Heart left ventricle (tissue), 16 donors: Measurements from ENCODE around the gene GRIP1. TPM values are rescaled to one million over a fixed set of nuclear protein-coding genes. Genes with fewer than 3 reads are reported as not detected.
A peak's percentile ranks its signal among the peaks of the same experiment; 100 is the strongest.

Source experiments
- ATAC-seq, 4 donors: fragments of 200-7000 bp; cut with Tn5 transposase; one replicate each; pipeline ENCODE4 v1.9.1; 2020 to 2022; ENCODE audit warnings: moderate library complexity in 4 of 4, mild to moderate bottlenecking in 3 of 4, moderate number of reproducible peaks in 1 of 4
- DNase-seq, 5 donors: peaks; one replicate each; pipeline ENCODE4 v3.0.0-alpha.2; 2020
- H3K27ac ChIP-seq, 12 donors: fragments of 200-600 bp; sonication (generic) in 4 of 12; one replicate each; pipeline versions ENCODE4 v1.5.0 to v1.8.0; 2016 to 2022; ENCODE audit warnings: mild to moderate bottlenecking in 2 of 12
- H3K27me3 ChIP-seq, 9 donors: fragments of 200-600 bp; sonication (generic) in 2 of 9; one replicate each; pipeline versions ENCODE4 v1.5.1 to v1.8.0; 2016 to 2022; ENCODE audit warnings: mild to moderate bottlenecking in 3 of 9
- H3K36me3 ChIP-seq, 9 donors: fragments of 200-600 bp; sonication (generic) in 2 of 9; one replicate each; pipeline versions ENCODE4 v1.5.0 to v1.8.0; 2018 to 2022; ENCODE audit warnings: mild to moderate bottlenecking in 2 of 9
- H3K4me1 ChIP-seq, 12 donors: fragments of 200-600 bp; sonication (generic) in 4 of 12; one replicate each; pipeline versions ENCODE4 v1.5.0 to v1.8.0; 2016 to 2022; ENCODE audit warnings: mild to moderate bottlenecking in 3 of 12
- H3K4me3 ChIP-seq, 12 donors: fragments of 200-600 bp; sonication (generic) in 4 of 12; one replicate each; pipeline versions ENCODE4 v1.5.0 to v1.8.0; 2017 to 2022; ENCODE audit warnings: mild to moderate bottlenecking in 9 of 12, moderate library complexity in 4 of 12
- H3K9me3 ChIP-seq, 12 donors: fragments of 200-600 bp; sonication (generic) in 4 of 12; one replicate each; pipeline versions ENCODE4 v1.5.0 to v1.8.0; 2016 to 2022; ENCODE audit warnings: mild to moderate bottlenecking in 1 of 12
- POLR2A ChIP-seq, 2 donors: fragments of 450-650 bp; IDR thresholded peaks; one replicate each; pipeline ENCODE4 v1.6.1; 2017; ENCODE audit warnings: antibody characterized with exemption in 2 of 2, mild to moderate bottlenecking in 2 of 2, moderate library complexity in 2 of 2
- WGBS, 4 donors: extraction: QIAGEN DNeasy Blood & Tissue Kit in 2 of 4; methylation state at CpG; one replicate each; pipeline versions ENCODE4 v1.1.5 to v1.1.7; 2013 to 2018; 5-methylcytosine and 5-hydroxymethylcytosine counted together
- intact Hi-C, 10 donors: fragments of 100-400 bp; cut with DNase I; formaldehyde crosslinking; loops; one replicate each; pipeline versions ENCODE4 v1.11.1 to v1.14.2; 2022
- long read RNA-seq, 3 donors: library from polyadenylated mRNA; unstranded; transcript quantifications; one replicate each; pipeline ENCODE4 v2.0.0, GENCODE V29; 2020 to 2021
- polyA plus RNA-seq, 2 donors: library from polyadenylated mRNA; stranded (reverse); fragments of 200-250 nt; gene quantifications; one replicate each; pipeline ENCODE4 v1.2.3, GENCODE V29; 2013
- total RNA-seq, 9 donors: library from RNA; depleted of rRNA in 2 of 9; stranded (reverse); fragments of >200 nt in 2 of 9; fragmentation: NEBNext Ultra II Directional in 3 of 9; extraction: Animal tissue kit (Norgen Biotek cat#: 25700) in 3 of 9; gene quantifications; one replicate each; pipeline versions ENCODE4 v1.1.0 to v1.2.4, GENCODE V29; 2016 to 2023
- TF ChIP-seq, protein P1 (sequence below), 12 donors: fragments of 200-600 bp; sonication (generic) in 4 of 12; IDR thresholded peaks; one replicate each; pipeline versions ENCODE4 v1.5.0 to v1.8.0; 2018 to 2022; ENCODE audit warnings: antibody characterized with exemption in 12 of 12, mild to moderate bottlenecking in 5 of 12
- donor health status: ischemic (EF 13 %, LVEDD 7.1; RV severe dilation, severe dysfunction).
- donor health status: healthy with polysubstance abuse.
- donor health status: DM: no; HTN: yes; CAD: no.
- donor health status: DM: no; HTN: no; CAD: no.
- donor health status: ischemic (EF 25% LVEDD 6.9; RV normal size, moderate dysfunction).
- donor health status: ischemic (EF 25% LVEDD 5.7; RV mildly dilated, moderate dysfunction).
- donor health status: healthy.
- donor health status: DM: yes; HTN: yes; CAD: no.
- donor health status: ischemic (EF 35%, LVEDD 5.7; RV mildly dilated, moderate dysfunction).
- donor health status: nonischemic (EF 11% LVEDD 7.7; RV severe dilation, severe dysfunction).
- donor health status: DM: yes; HTN: yes; CAD: no.
- donor health status: PGD.
- donor health status: ischemic (EF 29% LVEDD 5.4; RV normal size, mild dysfunction).
- donor health status: nonischemic (EF 23%, LVEDD 6.1; RV moderate dilation, normal function).

The GRIP1 gene, protein sequence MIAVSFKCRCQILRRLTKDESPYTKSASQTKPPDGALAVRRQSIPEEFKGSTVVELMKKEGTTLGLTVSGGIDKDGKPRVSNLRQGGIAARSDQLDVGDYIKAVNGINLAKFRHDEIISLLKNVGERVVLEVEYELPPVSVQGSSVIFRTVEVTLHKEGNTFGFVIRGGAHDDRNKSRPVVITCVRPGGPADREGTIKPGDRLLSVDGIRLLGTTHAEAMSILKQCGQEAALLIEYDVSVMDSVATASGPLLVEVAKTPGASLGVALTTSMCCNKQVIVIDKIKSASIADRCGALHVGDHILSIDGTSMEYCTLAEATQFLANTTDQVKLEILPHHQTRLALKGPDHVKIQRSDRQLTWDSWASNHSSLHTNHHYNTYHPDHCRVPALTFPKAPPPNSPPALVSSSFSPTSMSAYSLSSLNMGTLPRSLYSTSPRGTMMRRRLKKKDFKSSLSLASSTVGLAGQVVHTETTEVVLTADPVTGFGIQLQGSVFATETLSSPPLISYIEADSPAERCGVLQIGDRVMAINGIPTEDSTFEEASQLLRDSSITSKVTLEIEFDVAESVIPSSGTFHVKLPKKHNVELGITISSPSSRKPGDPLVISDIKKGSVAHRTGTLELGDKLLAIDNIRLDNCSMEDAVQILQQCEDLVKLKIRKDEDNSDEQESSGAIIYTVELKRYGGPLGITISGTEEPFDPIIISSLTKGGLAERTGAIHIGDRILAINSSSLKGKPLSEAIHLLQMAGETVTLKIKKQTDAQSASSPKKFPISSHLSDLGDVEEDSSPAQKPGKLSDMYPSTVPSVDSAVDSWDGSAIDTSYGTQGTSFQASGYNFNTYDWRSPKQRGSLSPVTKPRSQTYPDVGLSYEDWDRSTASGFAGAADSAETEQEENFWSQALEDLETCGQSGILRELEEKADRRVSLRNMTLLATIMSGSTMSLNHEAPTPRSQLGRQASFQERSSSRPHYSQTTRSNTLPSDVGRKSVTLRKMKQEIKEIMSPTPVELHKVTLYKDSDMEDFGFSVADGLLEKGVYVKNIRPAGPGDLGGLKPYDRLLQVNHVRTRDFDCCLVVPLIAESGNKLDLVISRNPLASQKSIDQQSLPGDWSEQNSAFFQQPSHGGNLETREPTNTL
- total RNA-seq: 1 to 10 TPM in 7 of 9 donors, under 1 TPM in 2; 0.44 to 8.4 (median 2.0) TPM
- under 1 TPM; 0.30 to 0.54 TPM for polyA plus RNA-seq
- long read RNA-seq, donor 1, partial matches to known transcripts: 0 of 2 reads
- long read RNA-seq, donor 1, other reads (novel, unspliced or antisense): 2 of 2 reads
- long read RNA-seq, donor 2: 0 reads
- long read RNA-seq, donor 3, partial matches to known transcripts: 4 of 5 reads
- long read RNA-seq, donor 3, other reads (novel, unspliced or antisense): 1 of 5 reads

GRCh38 chr12:66678338-66679275 lies at the start of gene GRIP1:
GRIP1 (minus strand) TSS chr12:66679076; CDS start chr12:66678904, 172 bp downstream.
- H3K27me3 ChIP-seq: peaks cover 0 to 25% (median 0%) of the 10 kb centered on the region in 9 donors
- ATAC-seq (peak in 1 of 4 donors; percentile 34), DNase-seq (no peak)
- 56 to 70% (median 61%) methylated on average over 16 of the region's 16 CpGs for WGBS, 4 donors
- H3K27ac ChIP-seq: no peak within 1 kb of the TSS
- no peaks in the 10 kb centered on the region for H3K36me3 ChIP-seq
- TF ChIP-seq, protein P1, sequence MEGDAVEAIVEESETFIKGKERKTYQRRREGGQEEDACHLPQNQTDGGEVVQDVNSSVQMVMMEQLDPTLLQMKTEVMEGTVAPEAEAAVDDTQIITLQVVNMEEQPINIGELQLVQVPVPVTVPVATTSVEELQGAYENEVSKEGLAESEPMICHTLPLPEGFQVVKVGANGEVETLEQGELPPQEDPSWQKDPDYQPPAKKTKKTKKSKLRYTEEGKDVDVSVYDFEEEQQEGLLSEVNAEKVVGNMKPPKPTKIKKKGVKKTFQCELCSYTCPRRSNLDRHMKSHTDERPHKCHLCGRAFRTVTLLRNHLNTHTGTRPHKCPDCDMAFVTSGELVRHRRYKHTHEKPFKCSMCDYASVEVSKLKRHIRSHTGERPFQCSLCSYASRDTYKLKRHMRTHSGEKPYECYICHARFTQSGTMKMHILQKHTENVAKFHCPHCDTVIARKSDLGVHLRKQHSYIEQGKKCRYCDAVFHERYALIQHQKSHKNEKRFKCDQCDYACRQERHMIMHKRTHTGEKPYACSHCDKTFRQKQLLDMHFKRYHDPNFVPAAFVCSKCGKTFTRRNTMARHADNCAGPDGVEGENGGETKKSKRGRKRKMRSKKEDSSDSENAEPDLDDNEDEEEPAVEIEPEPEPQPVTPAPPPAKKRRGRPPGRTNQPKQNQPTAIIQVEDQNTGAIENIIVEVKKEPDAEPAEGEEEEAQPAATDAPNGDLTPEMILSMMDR (IDR thresholded peaks at IDR 0.05): no peak
- TF ChIP-seq POLR2A (IDR thresholded peaks at IDR 0.05): no peak
- peaks cover 0 to 4% (median 0%) of the 10 kb centered on the region in 12 donors for H3K4me1 ChIP-seq
- intact Hi-C loops: no loop called here
- no peaks in the 10 kb centered on the region for H3K9me3 ChIP-seq
- H3K4me3 ChIP-seq: peak within 1 kb of the TSS in 6 of 12 donors; percentile 7 to 25 (median 16)

DNA sequence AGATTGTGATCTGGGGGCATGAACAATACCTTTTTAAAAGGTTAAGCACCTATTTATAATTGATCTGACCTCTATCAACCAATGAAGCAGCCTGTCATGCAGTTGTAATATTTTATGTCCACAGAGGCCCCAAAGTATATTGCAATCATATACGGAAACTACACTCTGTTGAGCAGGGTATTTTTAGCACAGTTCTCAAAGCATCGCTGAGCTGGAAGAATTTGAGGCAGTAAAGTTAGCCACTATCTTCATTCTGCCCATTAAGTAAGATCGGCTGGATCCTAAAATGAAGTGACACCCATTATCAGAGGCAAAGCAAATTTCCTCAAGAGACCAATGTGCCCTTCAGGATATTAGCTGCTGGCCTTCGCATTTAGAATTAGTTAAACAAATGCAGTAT lies 47.7 kb upstream of the GRIP1 start:
- WGBS, 4 donors: 21 to 38% (median 32%) methylated on average over 4 of the region's 4 CpGs
- DNase-seq (no peak), ATAC-seq (no peak)
- H3K27me3 ChIP-seq: no peaks in the 10 kb centered on the region
- no peaks in the 10 kb centered on the region for H3K4me1 ChIP-seq
- H3K27ac ChIP-seq: no peak overlapping the region
- TF ChIP-seq POLR2A (IDR thresholded peaks at IDR 0.05): no peak
- TF ChIP-seq, protein P1 (IDR thresholded peaks at IDR 0.05): no peak
- no peaks in the 10 kb centered on the region for H3K9me3 ChIP-seq
- intact Hi-C loops: no loop called here
- no peak overlapping the region for H3K4me3 ChIP-seq
- no peaks in the 10 kb centered on the region for H3K36me3 ChIP-seq

DNA sequence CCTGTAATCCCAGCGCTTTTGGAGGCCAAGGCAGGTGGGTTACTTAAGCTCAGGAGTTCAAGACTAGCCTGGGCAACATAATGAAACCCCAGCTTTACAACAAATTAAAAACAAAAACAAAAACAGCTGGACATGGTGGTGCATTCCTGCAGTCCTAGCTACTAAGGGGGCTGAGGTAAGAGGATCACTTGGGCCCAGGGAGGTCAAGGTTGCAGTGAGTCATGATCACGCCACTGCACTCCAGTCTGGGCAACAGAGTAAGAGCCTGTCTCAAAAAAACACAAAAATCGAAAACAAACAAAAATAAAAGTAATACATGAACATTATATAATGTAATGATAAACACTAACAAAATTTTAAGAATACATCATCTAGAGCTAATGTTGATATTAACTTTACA lies 46.2 kb upstream of the GRIP1 start:
- H3K36me3 ChIP-seq: no peaks in the 10 kb centered on the region
- DNase-seq: no peak
- no peak for ATAC-seq
- no peaks in the 10 kb centered on the region for H3K4me1 ChIP-seq
- H3K4me3 ChIP-seq: no peak overlapping the region
- WGBS, 4 donors: 81 to 88% (median 81%) methylated on average over 3 of the region's 3 CpGs
- TF ChIP-seq POLR2A (IDR thresholded peaks at IDR 0.05): no peak
- TF ChIP-seq, protein P1 (IDR thresholded peaks at IDR 0.05): no peak
- H3K27me3 ChIP-seq: no peaks in the 10 kb centered on the region
- no peaks in the 10 kb centered on the region for H3K9me3 ChIP-seq
- no peak overlapping the region for H3K27ac ChIP-seq
- intact Hi-C loops: no loop called here
